Keratinocyte (primary cell): Measurements from ENCODE around the gene KLF7.

Experiments used
- EZH2 ChIP-seq: IDR thresholded peaks from one replicate; pipeline ENCODE4 v1.6.1; 2012; ENCODE audit warnings: inconsistent platforms, mild to moderate bottlenecking, low read length, moderate library complexity
- TF ChIP-seq, protein P1 (sequence below), 3 experiments: IDR thresholded peaks in 1 of 3; conservative IDR thresholded peaks in 1 of 3; optimal IDR thresholded peaks in 1 of 3; 2 replicates in 2 of 3; 3 replicates in 1 of 3; pipeline versions ENCODE3 to v1.5.1; 2011; ENCODE audit warnings: low read length in 3 of 3, mild to moderate bottlenecking in 3 of 3, moderate library complexity in 2 of 3, control low read depth in 1 of 3, inconsistent platforms in 1 of 3; ENCODE audit not compliant: insufficient read depth in 2 of 3; ENCODE audit errors: extremely low read depth in 1 of 3

DNA sequence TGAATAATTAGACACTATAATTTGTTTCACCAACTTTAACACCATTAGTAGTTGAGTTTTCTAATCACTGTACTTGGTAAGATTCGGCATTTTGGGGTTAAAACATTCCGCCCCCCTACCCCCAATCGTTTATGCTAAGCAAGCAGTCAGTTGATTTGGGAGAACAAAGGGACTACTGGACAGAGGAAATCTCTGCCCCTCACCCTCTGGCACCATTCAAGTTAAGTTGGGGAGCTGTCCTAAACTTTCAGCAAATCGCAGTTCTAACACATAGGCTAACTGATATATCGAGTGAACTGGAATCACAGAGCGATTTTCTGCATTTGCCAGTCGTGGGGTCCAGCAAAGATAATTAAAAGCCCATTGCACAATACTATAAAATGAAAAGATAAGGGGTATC is 5.6 kb downstream of the KLF7 start:
- no peak for TF ChIP-seq EZH2
- TF ChIP-seq, protein P1, sequence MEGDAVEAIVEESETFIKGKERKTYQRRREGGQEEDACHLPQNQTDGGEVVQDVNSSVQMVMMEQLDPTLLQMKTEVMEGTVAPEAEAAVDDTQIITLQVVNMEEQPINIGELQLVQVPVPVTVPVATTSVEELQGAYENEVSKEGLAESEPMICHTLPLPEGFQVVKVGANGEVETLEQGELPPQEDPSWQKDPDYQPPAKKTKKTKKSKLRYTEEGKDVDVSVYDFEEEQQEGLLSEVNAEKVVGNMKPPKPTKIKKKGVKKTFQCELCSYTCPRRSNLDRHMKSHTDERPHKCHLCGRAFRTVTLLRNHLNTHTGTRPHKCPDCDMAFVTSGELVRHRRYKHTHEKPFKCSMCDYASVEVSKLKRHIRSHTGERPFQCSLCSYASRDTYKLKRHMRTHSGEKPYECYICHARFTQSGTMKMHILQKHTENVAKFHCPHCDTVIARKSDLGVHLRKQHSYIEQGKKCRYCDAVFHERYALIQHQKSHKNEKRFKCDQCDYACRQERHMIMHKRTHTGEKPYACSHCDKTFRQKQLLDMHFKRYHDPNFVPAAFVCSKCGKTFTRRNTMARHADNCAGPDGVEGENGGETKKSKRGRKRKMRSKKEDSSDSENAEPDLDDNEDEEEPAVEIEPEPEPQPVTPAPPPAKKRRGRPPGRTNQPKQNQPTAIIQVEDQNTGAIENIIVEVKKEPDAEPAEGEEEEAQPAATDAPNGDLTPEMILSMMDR (optimal IDR thresholded peaks at IDR 0.05 in 1 of 3, IDR thresholded peaks at IDR 0.05 in 1 of 3, conservative IDR thresholded peaks at IDR 0.05 in 1 of 3; ENCODE audit: extremely low read depth in 1 of 3, insufficient read depth in 2 of 3, low read length in 3 of 3) = no peak
